ENCODE results near the gene FBXO5.

The FBXO5 gene, protein sequence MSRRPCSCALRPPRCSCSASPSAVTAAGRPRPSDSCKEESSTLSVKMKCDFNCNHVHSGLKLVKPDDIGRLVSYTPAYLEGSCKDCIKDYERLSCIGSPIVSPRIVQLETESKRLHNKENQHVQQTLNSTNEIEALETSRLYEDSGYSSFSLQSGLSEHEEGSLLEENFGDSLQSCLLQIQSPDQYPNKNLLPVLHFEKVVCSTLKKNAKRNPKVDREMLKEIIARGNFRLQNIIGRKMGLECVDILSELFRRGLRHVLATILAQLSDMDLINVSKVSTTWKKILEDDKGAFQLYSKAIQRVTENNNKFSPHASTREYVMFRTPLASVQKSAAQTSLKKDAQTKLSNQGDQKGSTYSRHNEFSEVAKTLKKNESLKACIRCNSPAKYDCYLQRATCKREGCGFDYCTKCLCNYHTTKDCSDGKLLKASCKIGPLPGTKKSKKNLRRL

DNA sequence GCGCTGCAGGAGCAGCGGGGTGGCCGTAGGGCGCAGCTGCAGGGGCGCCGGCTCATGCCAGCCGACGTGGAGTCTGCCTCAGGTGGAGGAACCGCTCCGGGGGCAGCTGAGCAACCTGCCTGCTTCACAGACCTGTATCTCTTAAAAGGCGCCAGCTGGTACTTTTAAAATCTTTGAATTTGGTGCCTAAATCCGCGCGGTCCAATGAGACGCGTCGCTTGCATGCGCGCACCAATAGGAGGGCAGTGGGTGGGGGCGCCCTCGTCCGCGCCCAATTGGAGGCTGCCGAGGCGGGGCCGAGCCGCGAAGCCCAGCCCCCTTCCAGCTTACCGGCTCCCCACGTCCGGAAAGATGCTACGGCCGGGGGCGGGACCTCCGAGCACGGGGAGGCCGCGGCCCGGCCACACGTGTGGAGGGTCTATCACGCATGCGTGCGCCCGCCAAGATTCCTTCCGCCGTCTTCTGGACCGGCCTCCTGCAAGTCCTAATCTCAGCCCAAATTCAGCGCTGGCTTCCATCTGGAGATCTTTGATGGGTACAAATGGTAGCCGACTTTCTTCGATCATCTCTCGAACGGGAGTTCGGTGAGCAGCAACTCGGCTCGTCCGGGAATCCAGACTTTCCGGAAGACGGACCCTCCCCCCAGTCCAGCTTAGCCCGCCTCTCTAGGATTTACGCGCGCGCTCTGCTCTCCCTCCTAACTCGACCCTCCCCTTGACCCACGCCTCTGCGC, at the start of gene FBXO5:
FBXO5 (minus strand) TSS at position 138 of the 733 bp plus-strand sequence; CDS start at position 56, 82 bp downstream.
- TF ChIP-seq EGR1 (IDR thresholded peaks at IDR 0.05), result 0 out of 2 replicates have a peak, but pooled peaks have one; percentile 11
- peak; percentile 24; the same call in 1 of the 2 replicates for TF ChIP-seq TCF12 (IDR thresholded peaks at IDR 0.05; ENCODE audit: low read depth)
- peak; percentile 10; the same call in 1 of the 2 replicates for TF ChIP-seq TEAD4 (IDR thresholded peaks at IDR 0.05)
- TF ChIP-seq, protein P1, sequence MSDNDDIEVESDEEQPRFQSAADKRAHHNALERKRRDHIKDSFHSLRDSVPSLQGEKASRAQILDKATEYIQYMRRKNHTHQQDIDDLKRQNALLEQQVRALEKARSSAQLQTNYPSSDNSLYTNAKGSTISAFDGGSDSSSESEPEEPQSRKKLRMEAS (IDR thresholded peaks at IDR 0.05), result peak; percentile 85
- no peak for TF ChIP-seq EP300 (IDR thresholded peaks at IDR 0.05; ENCODE audit: borderline replicate concordance)
- peak; percentile 92 for TF ChIP-seq FOXM1 (IDR thresholded peaks at IDR 0.05; ENCODE audit: borderline replicate concordance, low read depth)
- no peak for TF ChIP-seq CREB1 (IDR thresholded peaks at IDR 0.05; ENCODE audit: low read depth)

DNA sequence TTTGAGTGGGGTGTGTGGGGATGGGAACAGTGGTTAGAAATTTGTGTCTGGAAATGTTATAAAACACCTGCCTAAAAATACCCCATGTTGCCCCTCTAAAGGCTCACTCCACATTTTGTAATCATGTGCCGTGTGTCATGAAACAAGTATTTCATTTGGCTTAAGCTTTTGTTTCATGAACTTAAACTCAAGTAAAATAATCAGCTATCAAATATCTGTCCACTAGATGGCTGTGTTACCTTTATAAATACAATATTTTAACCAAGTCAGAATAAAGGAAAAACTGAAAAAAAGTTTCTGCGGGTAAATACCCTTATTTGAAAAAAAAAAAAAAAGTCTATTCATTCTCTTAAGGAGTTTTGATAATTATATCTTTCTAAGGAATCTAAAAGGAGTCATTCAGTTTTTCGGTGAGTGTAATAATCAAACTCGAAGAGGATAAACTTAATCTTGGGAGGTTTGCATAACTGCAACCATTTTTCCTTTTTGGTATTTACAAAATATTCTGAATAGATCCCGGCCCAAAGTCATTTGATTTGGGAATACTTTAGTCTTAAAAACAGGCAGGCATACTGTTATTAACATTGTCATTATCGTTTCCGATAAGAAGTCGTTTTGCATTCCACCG, 49.5 kb upstream of the FBXO5 start:
- TF ChIP-seq ZBTB7A (IDR thresholded peaks at IDR 0.05; ENCODE audit: low read depth) (no peak), TEAD4 (IDR thresholded peaks at IDR 0.05) (no peak), RAD21 (IDR thresholded peaks at IDR 0.05; ENCODE audit: low read depth) (peak; percentile 47)

DNA sequence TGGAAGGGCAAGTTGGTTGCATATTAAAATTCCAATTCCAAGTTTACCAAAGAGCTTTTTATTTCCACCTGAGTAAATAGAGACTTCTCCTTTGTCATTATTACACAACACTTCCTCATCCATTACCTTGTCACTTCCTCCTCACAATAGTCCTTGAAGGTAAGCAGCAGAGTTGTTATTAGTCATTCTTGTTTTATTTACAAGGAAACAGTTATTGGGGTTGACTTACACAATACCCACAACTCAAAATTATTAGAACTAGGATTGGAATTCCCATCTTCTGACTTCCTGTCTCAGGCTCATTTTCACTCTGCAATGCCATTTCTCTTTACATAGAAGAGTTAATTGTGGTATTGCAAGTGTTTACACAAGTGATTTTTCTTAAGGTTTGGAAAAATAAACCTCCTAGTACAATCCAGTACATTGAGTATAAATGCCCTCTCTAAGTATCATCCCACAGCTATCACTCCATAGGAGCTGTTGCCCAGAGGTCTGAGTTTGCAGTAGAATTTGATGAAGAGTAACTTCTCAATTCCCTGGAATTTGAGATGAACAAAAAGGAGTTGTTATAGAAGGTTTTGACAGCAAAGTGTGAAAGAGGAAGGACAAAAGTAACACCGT, 48.6 kb upstream of the FBXO5 start:
- TF ChIP-seq TAF1 (IDR thresholded peaks at IDR 0.05; ENCODE audit: low read depth), result no peak
- TF ChIP-seq, protein P2, sequence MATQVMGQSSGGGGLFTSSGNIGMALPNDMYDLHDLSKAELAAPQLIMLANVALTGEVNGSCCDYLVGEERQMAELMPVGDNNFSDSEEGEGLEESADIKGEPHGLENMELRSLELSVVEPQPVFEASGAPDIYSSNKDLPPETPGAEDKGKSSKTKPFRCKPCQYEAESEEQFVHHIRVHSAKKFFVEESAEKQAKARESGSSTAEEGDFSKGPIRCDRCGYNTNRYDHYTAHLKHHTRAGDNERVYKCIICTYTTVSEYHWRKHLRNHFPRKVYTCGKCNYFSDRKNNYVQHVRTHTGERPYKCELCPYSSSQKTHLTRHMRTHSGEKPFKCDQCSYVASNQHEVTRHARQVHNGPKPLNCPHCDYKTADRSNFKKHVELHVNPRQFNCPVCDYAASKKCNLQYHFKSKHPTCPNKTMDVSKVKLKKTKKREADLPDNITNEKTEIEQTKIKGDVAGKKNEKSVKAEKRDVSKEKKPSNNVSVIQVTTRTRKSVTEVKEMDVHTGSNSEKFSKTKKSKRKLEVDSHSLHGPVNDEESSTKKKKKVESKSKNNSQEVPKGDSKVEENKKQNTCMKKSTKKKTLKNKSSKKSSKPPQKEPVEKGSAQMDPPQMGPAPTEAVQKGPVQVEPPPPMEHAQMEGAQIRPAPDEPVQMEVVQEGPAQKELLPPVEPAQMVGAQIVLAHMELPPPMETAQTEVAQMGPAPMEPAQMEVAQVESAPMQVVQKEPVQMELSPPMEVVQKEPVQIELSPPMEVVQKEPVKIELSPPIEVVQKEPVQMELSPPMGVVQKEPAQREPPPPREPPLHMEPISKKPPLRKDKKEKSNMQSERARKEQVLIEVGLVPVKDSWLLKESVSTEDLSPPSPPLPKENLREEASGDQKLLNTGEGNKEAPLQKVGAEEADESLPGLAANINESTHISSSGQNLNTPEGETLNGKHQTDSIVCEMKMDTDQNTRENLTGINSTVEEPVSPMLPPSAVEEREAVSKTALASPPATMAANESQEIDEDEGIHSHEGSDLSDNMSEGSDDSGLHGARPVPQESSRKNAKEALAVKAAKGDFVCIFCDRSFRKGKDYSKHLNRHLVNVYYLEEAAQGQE (IDR thresholded peaks at IDR 0.05; ENCODE audit: low read depth), result no peak
- TF ChIP-seq, protein P3, sequence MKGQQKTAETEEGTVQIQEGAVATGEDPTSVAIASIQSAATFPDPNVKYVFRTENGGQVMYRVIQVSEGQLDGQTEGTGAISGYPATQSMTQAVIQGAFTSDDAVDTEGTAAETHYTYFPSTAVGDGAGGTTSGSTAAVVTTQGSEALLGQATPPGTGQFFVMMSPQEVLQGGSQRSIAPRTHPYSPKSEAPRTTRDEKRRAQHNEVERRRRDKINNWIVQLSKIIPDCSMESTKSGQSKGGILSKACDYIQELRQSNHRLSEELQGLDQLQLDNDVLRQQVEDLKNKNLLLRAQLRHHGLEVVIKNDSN (IDR thresholded peaks at IDR 0.05), result no peak
- TF ChIP-seq CREB1 (IDR thresholded peaks at IDR 0.05; ENCODE audit: low read depth), result no peak
- TF ChIP-seq YY1 (IDR thresholded peaks at IDR 0.05; ENCODE audit: low read depth), result no peak
- TF ChIP-seq EP300 (IDR thresholded peaks at IDR 0.05; ENCODE audit: borderline replicate concordance), result no peak
- TF ChIP-seq TEAD4 (IDR thresholded peaks at IDR 0.05), result no peak
- no peak for TF ChIP-seq FOXM1 (IDR thresholded peaks at IDR 0.05; ENCODE audit: borderline replicate concordance, low read depth)
- TF ChIP-seq ZBTB7A (IDR thresholded peaks at IDR 0.05; ENCODE audit: low read depth), result no peak

DNA sequence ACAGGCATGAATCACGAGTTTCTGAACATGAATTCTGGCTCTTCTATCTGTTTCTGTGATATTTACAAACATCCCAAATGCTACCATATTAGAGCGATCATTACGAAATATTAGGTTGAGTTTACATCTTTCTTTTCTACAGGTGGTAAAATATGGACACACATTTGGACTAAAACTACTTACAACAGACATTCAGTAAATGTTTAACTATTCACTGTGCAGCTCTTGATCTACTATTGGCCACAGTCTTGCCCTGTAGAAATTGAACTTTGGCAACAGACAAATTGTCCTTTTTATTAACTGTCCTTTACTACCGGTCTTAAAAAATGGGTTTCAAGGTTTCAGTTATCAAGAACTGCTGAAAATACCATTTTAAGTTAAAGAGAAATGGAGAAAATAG, 46.1 kb upstream of the FBXO5 start:
- TF ChIP-seq EP300 (IDR thresholded peaks at IDR 0.05; ENCODE audit: borderline replicate concordance), result no peak

DNA sequence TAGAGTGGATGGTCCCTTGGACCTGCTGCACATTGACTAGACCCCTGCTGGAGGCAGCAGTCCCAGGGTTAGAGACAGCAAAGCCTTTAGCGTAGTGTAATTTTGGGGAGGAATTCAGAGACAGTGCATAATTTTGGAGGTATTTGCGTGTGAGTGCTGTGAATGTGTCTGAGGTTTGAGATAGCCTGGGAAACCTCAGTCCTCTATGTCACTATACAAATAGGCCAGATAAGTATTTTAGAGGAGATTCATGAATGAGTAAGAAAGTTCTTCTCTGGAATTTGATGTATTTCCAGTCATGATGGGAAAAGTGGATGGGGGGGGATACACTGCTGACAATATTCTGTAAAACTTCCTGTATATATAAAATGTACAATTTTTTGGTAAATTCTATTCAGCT, 45.4 kb upstream of the FBXO5 start:
- TF ChIP-seq CREB1 (IDR thresholded peaks at IDR 0.05; ENCODE audit: low read depth), result no peak
- no peak for TF ChIP-seq YY1 (IDR thresholded peaks at IDR 0.05; ENCODE audit: low read depth)
- no peak for TF ChIP-seq TCF12 (IDR thresholded peaks at IDR 0.05; ENCODE audit: low read depth)
- no peak for TF ChIP-seq TEAD4 (IDR thresholded peaks at IDR 0.05)
- TF ChIP-seq, protein P2 (IDR thresholded peaks at IDR 0.05; ENCODE audit: low read depth), result no peak
- no peak for TF ChIP-seq ZBTB7A (IDR thresholded peaks at IDR 0.05; ENCODE audit: low read depth)
- TF ChIP-seq CEBPB (IDR thresholded peaks at IDR 0.05), result no peak
- TF ChIP-seq, protein P3 (IDR thresholded peaks at IDR 0.05), result no peak
- no peak for TF ChIP-seq TAF1 (IDR thresholded peaks at IDR 0.05; ENCODE audit: low read depth)
- TF ChIP-seq RAD21 (IDR thresholded peaks at IDR 0.05; ENCODE audit: low read depth), result no peak

DNA sequence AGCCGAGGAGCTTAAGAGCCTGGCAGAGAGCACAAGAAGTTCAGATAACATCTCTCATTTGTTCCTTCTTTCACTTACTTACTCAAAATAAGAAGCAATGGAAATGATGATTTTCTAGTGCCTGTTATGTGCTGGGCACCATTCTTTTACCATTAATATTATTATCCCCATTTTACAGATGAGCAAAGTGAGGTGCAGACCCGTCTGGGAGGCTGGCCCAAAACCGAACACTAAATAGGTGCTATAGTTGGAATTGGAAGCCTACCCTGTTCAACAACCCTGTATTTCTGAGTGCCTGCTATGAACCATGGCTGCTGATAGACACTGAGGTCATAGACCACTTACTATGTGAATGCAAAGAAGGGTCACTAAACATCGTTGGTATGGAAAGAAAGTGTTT, 44.6 kb upstream of the FBXO5 start:
- no peak for TF ChIP-seq NFIC (IDR thresholded peaks at IDR 0.05)
- no peak for TF ChIP-seq CEBPB (IDR thresholded peaks at IDR 0.05)
- no peak for TF ChIP-seq EGR1 (IDR thresholded peaks at IDR 0.05)
- TF ChIP-seq, protein P3 (IDR thresholded peaks at IDR 0.05), result no peak
- TF ChIP-seq ZBTB7A (IDR thresholded peaks at IDR 0.05; ENCODE audit: low read depth), result no peak
- TF ChIP-seq TCF12 (IDR thresholded peaks at IDR 0.05; ENCODE audit: low read depth), result no peak
- no peak for TF ChIP-seq YY1 (IDR thresholded peaks at IDR 0.05; ENCODE audit: low read depth)
- no peak for TF ChIP-seq FOXM1 (IDR thresholded peaks at IDR 0.05; ENCODE audit: borderline replicate concordance, low read depth)
- TF ChIP-seq TEAD4 (IDR thresholded peaks at IDR 0.05), result no peak
- TF ChIP-seq RAD21 (IDR thresholded peaks at IDR 0.05; ENCODE audit: low read depth), result no peak
- TF ChIP-seq CREB1 (IDR thresholded peaks at IDR 0.05; ENCODE audit: low read depth), result no peak
- TF ChIP-seq, protein P2 (IDR thresholded peaks at IDR 0.05; ENCODE audit: low read depth), result no peak
- TF ChIP-seq, protein P1 (IDR thresholded peaks at IDR 0.05), result no peak
- TF ChIP-seq EP300 (IDR thresholded peaks at IDR 0.05; ENCODE audit: borderline replicate concordance), result no peak
- TF ChIP-seq TAF1 (IDR thresholded peaks at IDR 0.05; ENCODE audit: low read depth), result no peak

Data from Ishikawa (cell line).